ENCODE results near the gene VARS2.

Gene VARS2

GRCh38 chr6:30884521-30885480 is 29.2 kb upstream of the VARS2 start:
- DNase-seq, result peak; percentile 61

GRCh38 chr6:30885481-30885998 is 28.5 kb upstream of the VARS2 start:
- no peak for DNase-seq

GRCh38 chr6:30885999-30886896 is 27.8 kb upstream of the VARS2 start:
- peak; percentile 67 for DNase-seq

- no peak for DNase-seq
These were observed 27.2 kb upstream of the VARS2 start for GRCh38 chr6:30886897-30887255.

GRCh38 chr6:30887901-30888815 is 25.9 kb upstream of the VARS2 start:
- DNase-seq, result no peak

GRCh38 chr6:30888816-30889495 is 25.1 kb upstream of the VARS2 start:
- no peak for DNase-seq

- no peak for DNase-seq
These were observed 24.5 kb upstream of the VARS2 start for GRCh38 chr6:30889496-30889885.

GRCh38 chr6:30889921-30890645 is 24.0 kb upstream of the VARS2 start:
- no peak for DNase-seq

- DNase-seq, result no peak
These were observed 23.2 kb upstream of the VARS2 start for GRCh38 chr6:30890646-30891449.

GRCh38 chr6:30891450-30891723 is 22.7 kb upstream of the VARS2 start:
- DNase-seq, result no peak

- DNase-seq, result no peak
These were observed 22.1 kb upstream of the VARS2 start for GRCh38 chr6:30891816-30892538.

- no peak for DNase-seq
These were observed 20.9 kb upstream of the VARS2 start for GRCh38 chr6:30893001-30893591.

GRCh38 chr6:30893666-30894065 is 20.4 kb upstream of the VARS2 start:
- DNase-seq, result no peak

GRCh38 chr6:30894381-30894780 is 19.7 kb upstream of the VARS2 start:
- DNase-seq, result no peak

- DNase-seq, result no peak
These were observed 19.1 kb upstream of the VARS2 start for GRCh38 chr6:30894935-30895334.

GRCh38 chr6:30895343-30895742 is 18.7 kb upstream of the VARS2 start:
- no peak for DNase-seq

- no peak for DNase-seq
These were observed 17.5 kb upstream of the VARS2 start for GRCh38 chr6:30896541-30896940.

- DNase-seq, result no peak
These were observed 16.2 kb upstream of the VARS2 start for GRCh38 chr6:30897882-30898281.

GRCh38 chr6:30898750-30899360 is 15.2 kb upstream of the VARS2 start:
- no peak for DNase-seq
